ENCODE data around the gene KCNQ5.

KCNQ5 gene

DNA sequence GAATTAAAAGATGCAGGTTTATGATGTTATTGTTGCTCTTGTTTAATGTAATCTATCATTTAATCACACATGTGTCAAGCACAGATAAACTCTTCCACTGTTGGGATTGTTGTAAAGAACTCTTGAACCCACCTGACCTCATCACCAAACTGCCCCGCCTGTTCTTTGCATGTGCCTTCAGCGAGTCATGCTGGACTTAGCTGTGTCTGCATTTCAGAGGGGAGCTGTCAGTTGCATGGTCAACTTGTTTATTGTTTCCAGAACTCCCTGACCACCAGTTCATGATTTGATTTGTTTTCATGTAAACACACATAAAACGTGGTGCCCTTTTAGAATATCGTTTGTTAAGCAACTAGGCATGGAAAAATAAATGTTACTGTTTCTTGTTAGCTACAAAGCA is 509.8 kb downstream of the KCNQ5 start:
- H3K27ac ChIP-seq = no peak overlapping the region
- DNase-seq = no peak
- TF ChIP-seq, protein P1, sequence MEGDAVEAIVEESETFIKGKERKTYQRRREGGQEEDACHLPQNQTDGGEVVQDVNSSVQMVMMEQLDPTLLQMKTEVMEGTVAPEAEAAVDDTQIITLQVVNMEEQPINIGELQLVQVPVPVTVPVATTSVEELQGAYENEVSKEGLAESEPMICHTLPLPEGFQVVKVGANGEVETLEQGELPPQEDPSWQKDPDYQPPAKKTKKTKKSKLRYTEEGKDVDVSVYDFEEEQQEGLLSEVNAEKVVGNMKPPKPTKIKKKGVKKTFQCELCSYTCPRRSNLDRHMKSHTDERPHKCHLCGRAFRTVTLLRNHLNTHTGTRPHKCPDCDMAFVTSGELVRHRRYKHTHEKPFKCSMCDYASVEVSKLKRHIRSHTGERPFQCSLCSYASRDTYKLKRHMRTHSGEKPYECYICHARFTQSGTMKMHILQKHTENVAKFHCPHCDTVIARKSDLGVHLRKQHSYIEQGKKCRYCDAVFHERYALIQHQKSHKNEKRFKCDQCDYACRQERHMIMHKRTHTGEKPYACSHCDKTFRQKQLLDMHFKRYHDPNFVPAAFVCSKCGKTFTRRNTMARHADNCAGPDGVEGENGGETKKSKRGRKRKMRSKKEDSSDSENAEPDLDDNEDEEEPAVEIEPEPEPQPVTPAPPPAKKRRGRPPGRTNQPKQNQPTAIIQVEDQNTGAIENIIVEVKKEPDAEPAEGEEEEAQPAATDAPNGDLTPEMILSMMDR (IDR thresholded peaks at IDR 0.05; ENCODE audit: low read depth, low read length) = no peak
- peaks cover 13% of the 10 kb centered on the region for H3K36me3 ChIP-seq
- H3K4me3 ChIP-seq (ENCODE audit: low read depth, low read length) = no peak overlapping the region
- H3K27me3 ChIP-seq (ENCODE audit: insufficient read depth, low read depth, severe bottlenecking) = no peaks in the 10 kb centered on the region
- no peaks in the 10 kb centered on the region for H3K9me3 ChIP-seq (ENCODE audit: severe bottlenecking)

DNA sequence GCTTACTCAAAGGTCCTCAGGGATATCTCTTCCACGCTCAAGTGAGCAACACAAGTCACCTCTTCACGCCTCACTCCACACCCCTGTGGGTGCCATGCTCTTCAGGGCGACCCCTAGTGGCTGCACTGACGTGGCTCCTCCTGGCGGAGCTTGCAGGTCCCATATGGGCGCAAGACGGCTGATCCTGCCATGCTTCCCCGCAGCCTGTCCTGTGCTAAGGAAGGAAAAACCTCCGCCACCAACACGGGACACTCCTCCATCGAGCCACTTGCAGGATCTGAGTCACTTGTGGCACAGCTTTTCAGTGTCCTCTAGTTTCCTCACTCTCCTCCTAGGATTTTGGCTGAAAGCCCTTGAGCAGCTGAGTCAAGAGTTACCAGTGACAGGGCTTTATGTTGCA is 512.7 kb downstream of the KCNQ5 start:
- TF ChIP-seq, protein P1 (IDR thresholded peaks at IDR 0.05; ENCODE audit: low read depth, low read length) = peak; percentile 52
- Histone ChIP-seq H3K36me3 (peaks cover 13% of the 10 kb centered on the region), H3K27ac (no peak overlapping the region), H3K4me3 (ENCODE audit: low read depth, low read length) (no peak overlapping the region), H3K27me3 (ENCODE audit: insufficient read depth, low read depth, severe bottlenecking) (no peaks in the 10 kb centered on the region), H3K9me3 (ENCODE audit: severe bottlenecking) (no peaks in the 10 kb centered on the region)
- DNase-seq = peak; percentile 26

DNA sequence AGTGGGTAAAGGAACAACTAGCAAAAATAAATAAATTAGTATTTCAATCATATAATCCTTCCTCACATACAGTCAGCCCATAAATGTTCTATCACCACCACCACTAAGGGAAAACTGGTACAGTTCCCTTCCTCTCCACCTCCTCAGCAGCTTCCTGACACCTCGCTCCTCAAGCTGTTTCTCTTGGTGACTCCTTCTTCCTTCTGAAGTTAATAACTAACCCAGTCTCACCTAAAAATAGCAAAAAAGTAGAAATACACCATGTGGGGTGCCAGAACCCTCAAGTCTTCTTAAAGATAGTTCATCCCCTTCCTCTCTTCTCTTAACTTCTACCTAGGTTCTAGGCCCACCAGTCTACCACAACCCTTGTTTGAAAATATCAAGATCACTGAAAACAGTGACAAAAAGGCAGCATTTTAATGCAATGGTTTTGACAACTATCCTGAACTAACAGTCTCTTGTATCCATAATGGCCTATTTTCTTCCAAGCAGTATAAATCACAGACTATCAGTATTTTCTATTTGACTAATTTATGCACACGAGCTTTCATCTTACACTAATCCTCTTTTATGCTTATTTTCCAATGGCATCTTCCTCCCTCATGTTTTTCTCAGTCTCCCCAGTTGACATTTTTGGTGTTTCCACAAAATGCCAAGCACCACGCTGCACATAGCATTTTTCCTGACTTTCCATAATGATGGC is 518.0 kb downstream of the KCNQ5 start:
- no peak for DNase-seq

DNA sequence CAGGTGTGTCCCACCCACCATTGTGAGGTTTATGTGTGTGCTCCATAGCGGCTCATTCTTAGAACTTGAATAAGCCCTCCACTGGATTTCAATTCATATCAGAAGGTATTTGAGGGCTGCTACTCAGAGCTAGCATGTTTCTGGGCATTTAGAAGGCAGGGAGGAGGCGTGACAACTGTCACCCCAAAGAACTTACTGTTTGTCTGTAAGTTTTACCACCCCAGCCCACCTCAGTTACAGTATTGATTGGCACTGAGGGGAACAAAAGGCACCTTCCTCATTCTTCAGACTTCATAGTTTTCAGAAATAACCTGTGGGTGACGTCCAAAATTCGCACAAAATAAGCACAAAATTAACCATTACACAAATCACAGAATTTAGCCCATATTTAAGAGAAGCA is 521.7 kb downstream of the KCNQ5 start:
- Histone ChIP-seq H3K9me3 (ENCODE audit: severe bottlenecking) (no peaks in the 10 kb centered on the region), H3K27me3 (ENCODE audit: insufficient read depth, low read depth, severe bottlenecking) (no peaks in the 10 kb centered on the region), H3K4me3 (ENCODE audit: low read depth, low read length) (no peak overlapping the region), H3K27ac (no peak overlapping the region), H3K36me3 (no peaks in the 10 kb centered on the region)
- no peak for DNase-seq
- TF ChIP-seq, protein P1 (IDR thresholded peaks at IDR 0.05; ENCODE audit: low read depth, low read length) = no peak

More for the DNA sequence above, 518.0 kb downstream of the KCNQ5 start:
- Histone ChIP-seq H3K9me3 (ENCODE audit: severe bottlenecking) (no peaks in the 10 kb centered on the region), H3K27ac (no peak overlapping the region), H3K4me3 (ENCODE audit: low read depth, low read length) (no peak overlapping the region), H3K36me3 (peaks cover under 1% of the 10 kb centered on the region), H3K27me3 (ENCODE audit: insufficient read depth, low read depth, severe bottlenecking) (no peaks in the 10 kb centered on the region)
- TF ChIP-seq, protein P1 (IDR thresholded peaks at IDR 0.05; ENCODE audit: low read depth, low read length) = no peak

DNA sequence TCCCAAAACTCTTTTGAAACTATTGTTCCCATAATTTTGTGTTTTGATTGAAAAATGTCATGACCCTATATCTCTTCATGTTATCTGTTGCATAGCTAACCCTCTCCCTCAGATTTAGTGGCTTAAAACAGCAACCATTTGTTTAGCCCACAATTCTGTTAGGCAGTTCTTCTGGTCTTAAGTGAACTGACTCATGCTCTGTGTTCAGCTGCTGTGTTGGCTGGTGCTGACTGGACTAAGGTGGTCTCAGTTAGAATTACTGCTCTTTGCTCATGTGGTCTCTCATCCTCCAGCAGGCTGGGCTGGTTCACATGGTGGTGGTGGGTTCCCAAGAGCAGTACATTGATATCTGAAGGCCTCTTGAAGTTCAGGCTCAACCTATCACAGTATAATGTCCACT is 522.7 kb downstream of the KCNQ5 start:
- Histone ChIP-seq H3K36me3 (no peaks in the 10 kb centered on the region), H3K9me3 (ENCODE audit: severe bottlenecking) (no peaks in the 10 kb centered on the region), H3K4me3 (ENCODE audit: low read depth, low read length) (no peak overlapping the region), H3K27ac (no peak overlapping the region), H3K27me3 (ENCODE audit: insufficient read depth, low read depth, severe bottlenecking) (no peaks in the 10 kb centered on the region)
- no peak for DNase-seq
- TF ChIP-seq, protein P1 (IDR thresholded peaks at IDR 0.05; ENCODE audit: low read depth, low read length) = no peak

DNA sequence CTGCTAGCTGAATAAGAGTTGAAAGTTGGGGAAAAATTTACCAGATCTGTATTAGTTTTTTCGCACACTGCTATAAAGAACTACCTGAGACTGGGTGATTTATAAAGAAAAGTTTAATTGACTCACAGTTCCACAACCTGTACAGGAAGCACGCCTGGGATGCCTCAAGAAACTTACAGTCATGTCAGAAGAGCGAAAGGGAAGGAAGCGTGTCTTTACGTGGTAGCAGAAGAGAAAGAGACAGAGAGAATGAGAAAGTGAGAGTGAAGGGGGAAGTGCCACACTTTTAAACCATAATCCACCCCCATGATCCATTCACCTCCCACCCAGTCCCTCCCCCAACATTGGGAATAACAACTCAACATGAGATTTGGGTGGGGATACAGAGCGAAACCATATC is 523.8 kb downstream of the KCNQ5 start:
- Histone ChIP-seq H3K27ac (no peak overlapping the region), H3K36me3 (no peaks in the 10 kb centered on the region), H3K27me3 (ENCODE audit: insufficient read depth, low read depth, severe bottlenecking) (no peaks in the 10 kb centered on the region), H3K9me3 (ENCODE audit: severe bottlenecking) (no peaks in the 10 kb centered on the region), H3K4me3 (ENCODE audit: low read depth, low read length) (no peak overlapping the region)
- DNase-seq = no peak
- TF ChIP-seq, protein P1 (IDR thresholded peaks at IDR 0.05; ENCODE audit: low read depth, low read length) = no peak
